ENCODE measurements around the gene PON1. TPM values are rescaled to one million over a fixed set of nuclear protein-coding genes. Genes with fewer than 3 reads are reported as not detected.

PON1 gene
- polyA plus RNA-seq, 2 donors = not detected

Other genes starting within 250 kb of the PON1 start
- 1 to 10 TPM in 1 of 2 donors, under 1 TPM in 1; 0.71 to 1.2 TPM for gene PON3, start 71.8 kb upstream of the PON1 start, polyA plus RNA-seq
- 10 to 100 TPM; 19.8 to 26.2 TPM for gene PON2, start 110.5 kb upstream of the PON1 start, polyA plus RNA-seq
- under 1 TPM; 0.01 to 0.02 TPM for gene ASB4, start 161.4 kb upstream of the PON1 start, polyA plus RNA-seq

All from esophagus (tissue), 2 donors.